ENCODE results near the gene CFAP92.
"Not testable (repeated sequence)": the region's sequence is repeated elsewhere in the genome, so short reads cannot be mapped to it uniquely, and the experiment has no call there.

The CFAP92 gene

DNA sequence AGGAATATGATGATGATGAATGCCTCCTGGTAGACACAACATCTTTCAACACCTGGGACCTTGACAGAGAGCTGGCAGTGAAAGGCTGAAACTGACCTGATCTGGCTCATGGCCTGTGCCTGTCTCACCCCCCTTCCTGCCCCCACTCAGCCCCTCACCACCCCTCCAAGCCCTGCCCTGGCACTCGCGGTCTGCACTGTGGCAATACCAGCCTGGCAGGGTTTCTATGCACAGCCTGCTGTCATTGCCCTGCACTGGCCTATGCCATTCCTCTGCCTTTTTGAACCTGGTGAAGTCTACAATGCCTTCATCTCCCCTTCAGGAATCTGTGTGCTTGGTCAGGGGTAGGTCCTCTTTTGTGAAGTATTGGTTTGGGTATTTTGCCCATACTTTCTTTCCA is 58.0 kb downstream of the CFAP92 start:
- no peak for DNase-seq

DNA sequence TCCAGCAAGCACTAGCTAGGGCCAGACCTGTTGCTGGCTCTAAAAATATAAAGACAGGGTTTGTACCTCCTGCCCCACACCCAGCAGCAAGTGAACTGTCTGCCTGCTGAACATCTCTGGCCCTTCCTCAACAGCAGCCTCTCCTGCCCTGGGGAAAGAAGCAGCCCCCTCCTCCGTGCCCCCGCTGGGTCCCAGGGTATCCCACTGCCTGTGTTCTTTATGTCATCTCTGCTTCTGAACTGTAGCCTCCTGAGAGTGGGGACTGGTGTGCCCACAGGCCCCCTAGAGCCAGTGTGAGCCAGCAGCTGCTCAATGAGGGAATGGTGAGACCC is 60.0 kb downstream of the CFAP92 start:
- DNase-seq: no peak

- no peak for DNase-seq
Observed at GRCh38 chr3:128933213-128933921, 60.5 kb downstream of the CFAP92 start.

DNA sequence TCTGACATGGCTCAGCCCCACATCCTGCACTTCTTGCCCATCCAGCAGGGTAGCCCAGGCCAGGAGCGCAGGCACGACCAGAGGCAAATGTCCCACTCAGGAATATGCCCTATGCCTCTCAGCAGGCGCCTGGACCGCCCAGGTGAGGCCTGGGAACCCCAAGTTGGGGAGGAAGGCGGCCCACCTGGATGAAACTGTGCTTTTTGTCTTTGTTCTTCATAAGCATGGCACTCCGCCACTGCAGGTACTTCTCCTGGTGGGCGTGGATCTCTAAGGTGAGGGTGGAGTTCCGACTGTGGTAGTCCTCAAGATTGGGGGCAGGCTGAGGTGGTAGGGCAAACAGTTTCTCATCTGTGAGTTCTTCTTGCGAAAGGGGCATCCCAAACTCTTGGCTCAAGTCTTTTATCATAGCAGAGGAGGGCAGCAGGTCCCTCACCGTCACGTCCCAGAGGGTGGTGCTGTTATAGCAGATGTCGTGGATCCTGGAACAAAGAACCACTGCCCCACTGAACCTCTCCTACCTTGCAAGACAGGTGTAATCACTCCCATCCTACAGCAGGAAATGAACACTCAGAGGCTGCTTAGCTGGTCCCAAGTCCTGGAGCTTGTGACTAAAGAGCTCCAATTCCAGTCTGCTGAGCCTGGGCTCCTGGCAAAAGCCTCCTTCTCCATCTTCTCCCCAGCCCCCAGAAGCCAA is 61.2 kb downstream of the CFAP92 start:
- DNase-seq: no peak

DNA sequence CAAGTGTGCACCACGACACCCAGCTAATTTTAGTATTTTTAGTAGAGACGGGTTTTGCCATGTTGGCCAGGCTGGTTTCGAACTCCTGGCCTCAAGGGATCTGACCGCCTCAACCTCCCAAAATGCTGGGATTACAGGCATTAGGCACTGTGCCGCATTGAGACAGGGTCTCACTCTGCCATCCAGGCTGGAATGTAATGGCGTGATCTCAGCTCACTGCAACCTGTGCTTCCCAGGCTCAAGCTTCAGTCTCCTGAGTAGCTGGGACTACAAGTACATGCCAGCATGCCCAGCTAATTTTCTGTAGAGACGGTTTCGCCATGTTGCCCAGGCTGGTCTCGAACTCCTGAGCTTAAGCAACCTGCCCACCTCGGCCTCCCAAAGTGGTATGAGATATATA is 62.8 kb downstream of the CFAP92 start:
- no peak for DNase-seq

DNA sequence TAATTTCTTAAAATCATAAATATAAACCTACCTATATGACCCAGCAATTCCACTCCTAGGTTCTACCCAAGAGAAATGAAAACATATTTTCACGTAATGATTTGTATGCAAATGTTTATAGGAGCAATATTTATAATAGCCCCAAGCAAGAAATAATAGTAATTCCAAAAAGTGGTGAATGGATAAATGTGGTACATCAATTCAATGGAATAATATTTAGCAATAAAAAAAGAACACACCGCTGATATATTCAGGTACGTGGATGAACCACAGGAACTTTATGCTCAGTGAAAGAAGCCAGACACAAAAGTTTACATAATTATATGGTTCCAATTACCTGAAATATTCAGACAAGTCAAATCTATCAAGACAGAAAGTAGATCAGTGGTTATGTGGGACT is 64.5 kb downstream of the CFAP92 start:
- DNase-seq: no peak

DNA sequence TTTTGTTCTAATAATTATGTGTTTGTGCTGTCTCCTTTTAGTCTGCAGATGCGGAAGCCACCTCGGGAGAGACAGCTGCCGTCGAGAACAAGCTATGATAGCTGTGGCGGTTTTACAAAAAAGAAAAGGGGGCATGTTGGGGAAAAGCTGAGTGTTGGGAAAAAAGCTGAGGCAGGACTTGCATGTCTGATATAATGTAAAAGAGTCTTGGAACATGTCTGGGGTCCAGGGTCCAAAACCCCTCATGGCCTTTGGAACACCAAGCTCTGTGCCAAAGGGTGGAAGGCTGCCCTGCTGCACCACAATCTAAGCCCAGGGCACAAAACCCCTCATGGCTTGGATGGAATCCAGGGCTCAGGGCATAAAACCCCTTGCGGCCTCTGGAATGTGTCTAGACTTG is 69.9 kb downstream of the CFAP92 start:
- DNase-seq: not testable (repeated sequence)

DNA sequence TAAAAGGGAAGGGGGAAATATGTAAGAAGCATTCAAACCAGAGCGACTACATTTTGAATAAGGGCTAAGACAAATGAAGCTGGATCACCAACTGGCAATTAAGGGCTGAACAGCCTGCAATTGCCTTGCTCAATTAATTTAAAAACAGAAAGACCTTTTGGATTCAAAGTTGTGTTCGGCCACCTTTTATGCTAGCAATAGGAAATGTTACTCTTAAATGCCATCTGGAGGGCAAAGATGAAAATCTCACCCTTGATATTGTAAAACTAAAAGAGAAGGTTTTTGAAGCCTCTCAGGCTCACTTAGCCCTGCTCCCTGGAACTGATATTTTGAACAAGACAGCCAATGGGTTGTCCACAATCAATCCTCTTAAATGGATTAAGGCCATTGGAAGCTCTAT is 70.3 kb downstream of the CFAP92 start:
- DNase-seq: no peak

GRCh38 chr3:128922804-128923459 is 70.9 kb downstream of the CFAP92 start:
- DNase-seq: no peak

DNA sequence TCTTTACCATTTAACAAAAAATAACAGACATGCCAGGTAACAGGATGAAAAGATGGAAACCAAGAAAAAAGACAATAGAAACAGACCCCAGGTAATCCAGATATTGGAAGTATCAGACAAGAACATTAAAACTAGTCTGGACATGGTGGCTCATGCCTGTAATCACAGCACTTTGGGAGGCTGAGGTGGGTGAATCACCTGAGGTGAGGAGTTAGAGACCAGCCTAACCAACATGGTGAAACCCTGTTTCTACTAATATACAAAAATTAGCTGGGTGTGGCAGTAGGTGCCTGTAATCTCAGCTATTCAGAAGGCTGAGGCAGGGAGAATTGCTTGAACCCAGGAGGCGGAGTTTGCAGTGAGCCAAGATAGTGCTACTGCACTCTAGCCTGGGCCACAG is 73.9 kb downstream of the CFAP92 start:
- no peak for DNase-seq

DNA sequence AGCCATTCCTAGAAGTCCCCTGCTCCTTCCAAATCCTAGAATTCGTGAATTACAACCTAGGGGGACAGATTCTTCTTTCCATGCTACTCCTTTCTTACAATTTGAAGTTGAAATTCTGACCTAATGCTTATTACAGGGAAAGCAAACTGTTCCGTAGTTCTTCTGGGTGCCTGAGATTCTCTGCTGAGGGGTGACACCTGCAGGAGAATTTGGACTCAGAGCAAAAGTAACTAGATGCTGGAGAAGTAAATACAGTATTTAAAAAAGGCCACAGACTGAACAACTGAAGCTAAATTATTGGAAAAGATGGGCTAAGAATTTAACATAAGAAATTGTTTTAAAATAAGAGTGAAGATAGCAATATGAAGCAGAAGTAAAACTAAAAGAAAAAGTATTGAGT is 76.6 kb downstream of the CFAP92 start:
- DNase-seq: no peak

GRCh38 chr3:128914966-128915645 is 78.8 kb downstream of the CFAP92 start:
- no peak for DNase-seq

DNA sequence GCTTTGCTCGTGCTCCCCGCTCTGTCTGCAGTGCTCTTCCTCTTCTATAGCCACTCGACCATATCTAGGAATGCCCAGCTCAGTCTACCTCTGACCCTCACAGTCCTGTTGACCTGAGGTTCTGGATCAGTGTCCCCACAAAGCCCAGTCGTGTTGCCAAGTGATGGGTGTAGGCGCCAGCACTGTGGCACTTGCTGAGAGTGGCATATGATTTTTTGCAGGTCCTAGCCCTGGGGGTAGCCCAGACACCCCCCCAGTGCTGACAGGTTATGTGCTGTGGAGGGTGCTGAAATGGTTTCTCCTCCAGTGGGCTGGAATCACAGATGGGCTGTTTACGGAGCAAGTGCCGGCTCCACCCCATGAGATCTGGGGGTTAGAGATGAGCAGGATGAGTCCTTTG is 82.0 kb downstream of the CFAP92 start:
- no peak for DNase-seq

DNA sequence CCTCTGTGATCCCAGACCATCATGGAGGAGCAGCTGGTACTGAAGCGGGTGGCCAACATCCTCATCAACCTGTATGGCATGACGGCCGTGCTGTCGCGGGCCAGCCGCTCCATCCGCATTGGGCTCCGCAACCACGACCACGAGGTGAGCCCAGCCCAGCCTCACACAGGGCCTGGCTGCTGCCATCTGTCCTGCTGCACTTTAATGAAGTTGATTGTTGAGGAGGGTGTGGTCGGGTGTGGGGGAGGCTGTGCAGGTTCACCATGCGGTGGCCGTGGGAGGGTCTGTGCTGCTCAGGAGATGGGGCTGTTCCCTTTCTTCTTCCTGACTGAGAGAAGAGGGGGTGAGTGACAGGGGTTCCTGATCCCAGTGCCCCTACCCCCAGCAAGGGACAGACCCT is 83.9 kb downstream of the CFAP92 start:
- DNase-seq: no peak

DNA sequence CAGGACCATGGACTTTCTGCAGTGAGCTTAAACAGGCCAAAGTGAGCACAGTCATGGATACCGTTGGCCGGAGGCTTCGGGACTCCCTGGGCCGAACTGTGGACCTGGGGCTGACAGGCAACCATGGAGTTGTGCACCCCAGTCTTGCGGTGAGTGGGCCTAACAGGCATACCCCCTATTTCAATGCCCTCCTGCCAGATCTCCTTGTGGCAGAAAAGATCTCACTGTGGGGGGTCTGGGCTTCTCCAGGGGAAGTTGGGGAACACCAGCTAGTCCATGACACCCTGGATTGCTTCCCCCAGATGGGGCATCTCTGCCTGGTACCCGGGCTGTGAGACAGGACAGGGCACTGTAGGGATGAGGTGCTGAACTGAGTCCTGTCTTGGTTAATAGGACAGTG is 84.9 kb downstream of the CFAP92 start:
- no peak for DNase-seq

DNA sequence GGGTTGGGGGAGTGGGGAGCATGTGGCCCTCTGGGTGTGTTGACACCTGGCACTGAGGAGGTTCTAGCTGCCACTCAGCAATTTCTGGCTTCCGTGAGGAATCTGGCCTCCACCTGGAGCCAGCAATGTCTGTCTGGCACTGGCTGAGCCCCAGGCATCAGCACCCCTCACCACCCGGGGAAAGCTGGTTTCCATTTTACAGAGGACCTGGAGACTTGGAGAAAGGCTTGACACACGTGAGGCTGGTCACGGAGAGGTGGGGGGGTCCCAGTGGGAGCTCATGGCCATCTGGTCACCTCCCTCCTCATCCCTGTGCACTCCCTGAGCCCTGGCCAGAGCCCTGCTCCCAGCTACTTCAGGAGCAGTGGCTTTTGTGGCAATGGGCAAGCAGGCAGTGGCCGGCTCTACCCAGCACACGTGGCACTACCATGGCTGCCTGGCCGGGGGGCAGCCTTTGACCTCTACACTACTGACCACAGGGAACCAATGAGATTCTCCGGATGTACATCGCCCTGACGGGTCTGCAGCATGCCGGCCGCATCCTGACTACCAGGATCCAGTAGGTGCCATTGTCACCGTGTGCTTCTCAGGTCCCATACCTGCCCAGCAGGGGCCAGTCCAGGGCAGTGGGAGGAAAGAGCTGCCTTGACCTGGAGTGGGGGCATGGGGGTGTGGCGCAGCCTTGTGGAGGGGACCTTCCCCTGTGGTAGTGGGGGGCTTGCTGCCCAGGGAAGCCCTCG is 86.0 kb downstream of the CFAP92 start:
- no peak for DNase-seq

DNA sequence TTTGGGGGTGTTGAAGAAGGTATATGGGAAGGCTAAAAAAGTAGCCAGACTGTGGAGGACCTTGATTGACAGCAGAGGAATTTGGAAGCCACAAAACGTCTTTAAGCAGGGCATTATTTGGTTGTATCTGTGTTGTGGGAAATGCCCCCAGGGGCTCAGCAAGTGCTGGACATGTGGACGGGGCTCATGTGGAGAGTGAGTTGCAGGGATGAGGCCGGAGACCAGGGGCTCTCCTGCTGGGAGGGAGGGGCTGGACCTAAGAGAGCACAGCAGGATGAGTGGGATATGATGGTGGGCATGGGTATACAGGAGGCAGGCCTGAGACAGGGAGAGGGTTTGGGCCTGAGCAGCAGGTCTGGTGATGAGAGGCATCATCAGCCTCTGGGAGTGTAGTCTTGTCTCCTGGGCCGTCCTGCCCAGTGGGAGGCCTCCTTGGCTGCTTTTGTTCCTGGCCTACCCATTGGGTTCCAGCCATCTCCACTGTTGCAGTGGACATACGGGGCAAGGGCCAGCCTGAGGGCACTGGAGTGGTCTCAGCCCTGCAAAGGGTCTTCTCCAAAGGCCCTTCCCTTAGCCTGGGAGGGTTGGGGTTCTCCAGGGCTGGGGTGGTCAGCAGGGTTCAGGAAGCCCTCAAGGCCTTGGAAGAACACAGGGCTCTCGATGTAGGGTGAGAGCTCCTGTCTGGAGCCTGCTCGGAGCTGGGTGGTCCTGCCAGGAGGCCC is 86.9 kb downstream of the CFAP92 start:
- no peak for DNase-seq

- no peak for DNase-seq
Observed at GRCh38 chr3:128906031-128906803, 87.7 kb downstream of the CFAP92 start.

DNA sequence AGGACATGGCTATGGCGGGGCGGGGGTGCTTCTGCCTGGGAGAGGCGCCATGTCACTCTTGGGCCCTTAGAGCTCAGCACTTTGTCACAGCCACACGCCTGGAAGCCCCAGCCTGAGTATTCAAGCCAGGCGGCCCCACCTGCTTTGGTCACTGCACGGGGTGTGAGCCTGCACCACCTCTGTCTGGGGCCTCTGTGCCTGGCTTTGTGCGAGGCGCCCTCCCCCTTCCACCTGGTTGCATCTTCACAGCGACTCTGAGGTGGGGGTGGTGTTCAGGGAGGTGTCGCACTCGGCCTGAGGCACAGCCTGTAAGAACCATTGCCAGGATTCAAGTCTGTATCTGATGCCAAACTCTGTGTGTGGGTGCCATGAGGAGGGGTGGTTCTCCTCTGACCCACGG is 90.4 kb downstream of the CFAP92 start:
- no peak for DNase-seq

GRCh38 chr3:128902426-128902825 is 91.5 kb downstream of the CFAP92 start:
- DNase-seq: no peak

GRCh38 chr3:128895843-128896697 is 97.8 kb downstream of the CFAP92 start:
- DNase-seq: no peak

Data from NCI-H2081 (cell line).